Upper lobe of left lung (tissue), 6 donors: Measurements from ENCODE around the gene CCDC197. TPM values are rescaled to one million over a fixed set of nuclear protein-coding genes. Genes with fewer than 3 reads are reported as not detected.

Source experiments
- ATAC-seq, 2 donors: fragments of 200-7000 bp; cut with Tn5 transposase; one replicate each; pipeline ENCODE4 v1.9.1; 2022; ENCODE audit warnings: mild to moderate bottlenecking in 2 of 2, moderate library complexity in 2 of 2; ENCODE audit not compliant: low FRiP score in 2 of 2
- DNase-seq, 2 donors: peaks; one replicate each; pipeline ENCODE4 v3.0.0-alpha.2; 2019 to 2020
- H3K27ac ChIP-seq, 4 donors: fragments of 200-600 bp; sonication (generic); one replicate each; pipeline ENCODE4 v1.5.1; 2016 to 2019
- H3K27me3 ChIP-seq, 4 donors: fragments of 200-600 bp; sonication (generic); one replicate each; pipeline ENCODE4 v1.5.1; 2017 to 2019
- H3K36me3 ChIP-seq, 4 donors: fragments of 200-600 bp; sonication (generic); one replicate each; pipeline ENCODE4 v1.5.1; 2016 to 2019
- H3K4me1 ChIP-seq, 4 donors: fragments of 200-600 bp; sonication (generic); one replicate each; pipeline ENCODE4 v1.5.1; 2018 to 2019
- H3K4me3 ChIP-seq, 4 donors: fragments of 200-600 bp; sonication (generic); one replicate each; pipeline ENCODE4 v1.5.1; 2017 to 2019; ENCODE audit warnings: mild to moderate bottlenecking in 2 of 4, moderate library complexity in 1 of 4
- H3K9me3 ChIP-seq, 4 donors: fragments of 200-600 bp; sonication (generic); one replicate each; pipeline ENCODE4 v1.5.1; 2018 to 2019
- CTCF ChIP-seq, 6 experiments: fragments of 450-650 bp in 4 of 6; fragments of 200-600 bp in 2 of 6; sonication (generic) in 2 of 6; IDR thresholded peaks; one replicate each; pipeline ENCODE4 v1.5.1; 2016 to 2019; ENCODE audit warnings: antibody characterized with exemption in 6 of 6
- EP300 ChIP-seq, 4 donors: sonication (generic); formaldehyde crosslinking; IDR thresholded peaks; one replicate each; pipeline ENCODE4 v1.5.1; 2017; ENCODE audit warnings: antibody characterized with exemption in 4 of 4, control low read depth in 2 of 4
- POLR2A ChIP-seq, 4 donors: fragments of 450-650 bp; IDR thresholded peaks; one replicate each; pipeline ENCODE4 v1.5.1; 2016 to 2017; ENCODE audit warnings: antibody characterized with exemption in 4 of 4, mild to moderate bottlenecking in 2 of 4
- POLR2AphosphoS5 ChIP-seq, 2 donors: sonication (generic); formaldehyde crosslinking; IDR thresholded peaks; one replicate each; pipeline ENCODE4 v1.5.1; 2017; ENCODE audit warnings: antibody characterized with exemption in 2 of 2
- WGBS, 2 donors: methylation state at CpG; one replicate each; pipeline ENCODE4 v1.1.5; 2017 to 2018; 5-methylcytosine and 5-hydroxymethylcytosine counted together
- total RNA-seq, 6 donors: library from RNA; depleted of rRNA in 4 of 6; stranded (reverse); fragments of >200 nt in 4 of 6; gene quantifications; one replicate each; pipeline versions ENCODE4 v1.1.0 to v1.2.1, GENCODE V29; 2016 to 2021
- donor health status: DM: no; HTN: no; CAD: no; lungs with moderate emphysema.
- donor health status: DM: no; HTN: yes; CAD: no; lungs with severe emphysema.

The CCDC197 gene
- total RNA-seq, 6 donors from 2014 or later = not detected

GRCh38 chr14:94001016-94001415, 3.9 kb downstream of the CCDC197 start:
- no peak for ATAC-seq

GRCh38 chr14:94001501-94002396, 4.6 kb downstream of the CCDC197 start:
- 41 to 53% methylated on average over 17 to 26 of the region's 26 CpGs for WGBS, 2 donors
- H3K27ac ChIP-seq = no peak overlapping the region
- no peak overlapping the region for H3K4me3 ChIP-seq
- ATAC-seq (peak; percentile 80 to 84), DNase-seq (peak in 1 of 2 donors; percentile 59)
- no peak for TF ChIP-seq EP300 (IDR thresholded peaks at IDR 0.05)
- TF ChIP-seq POLR2A (IDR thresholded peaks at IDR 0.05) = no peak
- peak; percentile 83 to 94 (median 92) for TF ChIP-seq CTCF (IDR thresholded peaks at IDR 0.05)
- no peak for TF ChIP-seq POLR2AphosphoS5 (IDR thresholded peaks at IDR 0.05)
- no peaks in the 10 kb centered on the region for H3K9me3 ChIP-seq
- peaks cover 0 to 5% (median 0%) of the 10 kb centered on the region in 4 donors for H3K27me3 ChIP-seq
- no peaks in the 10 kb centered on the region for H3K4me1 ChIP-seq
- H3K36me3 ChIP-seq = no peaks in the 10 kb centered on the region

More at GRCh38 chr14:94001016-94001415, 3.9 kb downstream of the CCDC197 start:
- H3K36me3 ChIP-seq = no peaks in the 10 kb centered on the region
- no peak for TF ChIP-seq POLR2A (IDR thresholded peaks at IDR 0.05)
- TF ChIP-seq CTCF (IDR thresholded peaks at IDR 0.05) = no peak
- no peak for TF ChIP-seq EP300 (IDR thresholded peaks at IDR 0.05)
- no peak for TF ChIP-seq POLR2AphosphoS5 (IDR thresholded peaks at IDR 0.05)
- H3K4me3 ChIP-seq = no peak overlapping the region
- H3K9me3 ChIP-seq = no peaks in the 10 kb centered on the region
- DNase-seq = no peak
- no peak overlapping the region for H3K27ac ChIP-seq
- no peaks in the 10 kb centered on the region for H3K4me1 ChIP-seq
- WGBS, 2 donors = 81% methylated on average over 11 of the region's 13 CpGs; no CpG with 5 or more reads in 1 of the 2 donors
- H3K27me3 ChIP-seq = peaks cover 0 to 5% (median 0%) of the 10 kb centered on the region in 4 donors

DNA sequence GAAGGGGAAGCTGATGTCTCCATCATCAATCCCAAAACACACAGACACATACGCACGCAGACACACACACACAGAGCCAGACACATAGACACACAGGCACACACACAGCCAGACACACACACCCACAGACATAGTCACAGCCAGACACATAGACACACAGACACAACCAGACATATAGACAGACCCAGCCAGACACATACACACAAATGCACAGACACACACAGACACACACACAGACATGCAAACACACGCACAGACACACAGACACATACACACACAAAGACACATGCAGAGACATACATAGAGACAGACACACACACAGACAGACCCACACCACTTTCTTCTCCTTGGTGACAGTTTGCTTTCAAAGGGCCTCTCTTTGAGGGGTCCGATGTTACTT, 6.3 kb downstream of the CCDC197 start:
- ATAC-seq (no peak), DNase-seq (no peak)
- H3K27me3 ChIP-seq = peaks cover 0 to 5% (median 0%) of the 10 kb centered on the region in 4 donors
- H3K27ac ChIP-seq = no peak overlapping the region
- no peaks in the 10 kb centered on the region for H3K9me3 ChIP-seq
- H3K4me3 ChIP-seq = no peak overlapping the region
- TF ChIP-seq POLR2AphosphoS5 (IDR thresholded peaks at IDR 0.05) = no peak
- TF ChIP-seq CTCF (IDR thresholded peaks at IDR 0.05) = no peak
- TF ChIP-seq POLR2A (IDR thresholded peaks at IDR 0.05) = no peak
- TF ChIP-seq EP300 (IDR thresholded peaks at IDR 0.05) = no peak
- H3K4me1 ChIP-seq = no peaks in the 10 kb centered on the region
- no peaks in the 10 kb centered on the region for H3K36me3 ChIP-seq
- 72 to 76% methylated on average over 2 to 4 of the region's 4 CpGs for WGBS, 2 donors

- Histone ChIP-seq H3K27me3 (peaks cover 0 to 5% (median 0%) of the 10 kb centered on the region in 4 donors), H3K36me3 (no peaks in the 10 kb centered on the region), H3K27ac (no peak overlapping the region), H3K4me3 (no peak overlapping the region), H3K4me1 (no peaks in the 10 kb centered on the region), H3K9me3 (no peaks in the 10 kb centered on the region)
- TF ChIP-seq EP300 (IDR thresholded peaks at IDR 0.05) = no peak
- no peak for TF ChIP-seq POLR2A (IDR thresholded peaks at IDR 0.05)
- TF ChIP-seq POLR2AphosphoS5 (IDR thresholded peaks at IDR 0.05) = no peak
- TF ChIP-seq CTCF (IDR thresholded peaks at IDR 0.05) = no peak
- ATAC-seq (peak; percentile 2 to 16), DNase-seq (no peak)
- WGBS, 2 donors = 40 to 87% methylated on average over 2 to 8 of the region's 8 CpGs
These were observed 6.9 kb downstream of the CCDC197 start for GRCh38 chr14:94004015-94004414.
